ENCODE measurements around the gene NME5.
"Not testable (repeated sequence)": the region's sequence is repeated elsewhere in the genome, so short reads cannot be mapped to it uniquely, and the experiment has no call there.

Gene NME5

GRCh38 chr5:138169124-138169523, 29.9 kb upstream of the NME5 start:
- Mint-ChIP-seq H3K36me3 (ENCODE audit: low read depth) (peaks cover 83% of the 10 kb centered on the region), H3K9me3 (no peaks in the 10 kb centered on the region), H3K27ac (no peak overlapping the region), H3K27me3 (ENCODE audit: low read depth) (no peaks in the 10 kb centered on the region), H3K4me1 (no peaks in the 10 kb centered on the region), H3K4me3 (no peak overlapping the region)
- no peak for TF ChIP-seq CTCF (IDR thresholded peaks at IDR 0.05; ENCODE audit: unreplicated experiment in 3 of 3)

- no peaks in the 10 kb centered on the region for H3K4me1 Mint-ChIP-seq
Measured at GRCh38 chr5:138163721-138164120, 24.5 kb upstream of the NME5 start.

GRCh38 chr5:138160706-138161105, 21.5 kb upstream of the NME5 start:
- no peak for TF ChIP-seq CTCF (IDR thresholded peaks at IDR 0.05; ENCODE audit: unreplicated experiment in 3 of 3)
- H3K4me1 Mint-ChIP-seq, result no peaks in the 10 kb centered on the region
- H3K9me3 Mint-ChIP-seq, result no peaks in the 10 kb centered on the region
- H3K27ac Mint-ChIP-seq, result no peak overlapping the region
- no peaks in the 10 kb centered on the region for H3K27me3 Mint-ChIP-seq (ENCODE audit: low read depth)
- no peak overlapping the region for H3K4me3 Mint-ChIP-seq
- H3K36me3 Mint-ChIP-seq (ENCODE audit: low read depth), result peaks cover 81% of the 10 kb centered on the region

More at GRCh38 chr5:138163721-138164120, 24.5 kb upstream of the NME5 start:
- H3K27ac Mint-ChIP-seq, result no peak overlapping the region
- H3K27me3 Mint-ChIP-seq (ENCODE audit: low read depth), result no peaks in the 10 kb centered on the region
- no peaks in the 10 kb centered on the region for H3K9me3 Mint-ChIP-seq
- peaks cover 85% of the 10 kb centered on the region for H3K36me3 Mint-ChIP-seq (ENCODE audit: low read depth)
- no peak for TF ChIP-seq CTCF (IDR thresholded peaks at IDR 0.05; ENCODE audit: unreplicated experiment in 3 of 3)
- H3K4me3 Mint-ChIP-seq, result no peak overlapping the region

- no peak for TF ChIP-seq CTCF (IDR thresholded peaks at IDR 0.05; ENCODE audit: unreplicated experiment in 3 of 3)
- no peaks in the 10 kb centered on the region for H3K4me1 Mint-ChIP-seq
- no peaks in the 10 kb centered on the region for H3K27me3 Mint-ChIP-seq (ENCODE audit: low read depth)
- H3K4me3 Mint-ChIP-seq, result no peak overlapping the region
- H3K9me3 Mint-ChIP-seq, result no peaks in the 10 kb centered on the region
- H3K27ac Mint-ChIP-seq, result no peak overlapping the region
- peaks cover 72% of the 10 kb centered on the region for H3K36me3 Mint-ChIP-seq (ENCODE audit: low read depth)
Measured at GRCh38 chr5:138159666-138160065, 20.4 kb upstream of the NME5 start.

GRCh38 chr5:138157626-138158025, 18.4 kb upstream of the NME5 start:
- no peaks in the 10 kb centered on the region for H3K27me3 Mint-ChIP-seq (ENCODE audit: low read depth)
- H3K9me3 Mint-ChIP-seq, result no peaks in the 10 kb centered on the region
- no peak overlapping the region for H3K27ac Mint-ChIP-seq
- H3K4me1 Mint-ChIP-seq, result no peaks in the 10 kb centered on the region
- peaks cover 51% of the 10 kb centered on the region for H3K36me3 Mint-ChIP-seq (ENCODE audit: low read depth)
- no peak overlapping the region for H3K4me3 Mint-ChIP-seq
- TF ChIP-seq CTCF (IDR thresholded peaks at IDR 0.05; ENCODE audit: unreplicated experiment in 3 of 3), result no peak

GRCh38 chr5:138155977-138156376, 16.7 kb upstream of the NME5 start:
- peaks cover 43% of the 10 kb centered on the region for H3K36me3 Mint-ChIP-seq (ENCODE audit: low read depth)
- not testable (repeated sequence) for H3K4me3 Mint-ChIP-seq; H3K27ac Mint-ChIP-seq; H3K4me1 Mint-ChIP-seq; H3K9me3 Mint-ChIP-seq; H3K27me3 Mint-ChIP-seq (ENCODE audit: low read depth)

All from nephron (organoid).